GM19395 (cell line): ENCODE data around the gene BRCA2.
"Not testable (repeated sequence)": the region's sequence is repeated elsewhere in the genome, so short reads cannot be mapped to it uniquely, and the experiment has no call there.

ENCODE experiments used
- ATAC-seq: cut with Tn5 transposase; IDR thresholded peaks from one replicate; pipeline ENCODE4 v1.9.1; 2021; ENCODE audit warnings: mild to moderate bottlenecking, moderate library complexity; ENCODE audit not compliant: unreplicated experiment

BRCA2 gene

GRCh38 chr13:32311188-32311897, 4.0 kb upstream of the BRCA2 start:
- no peak for ATAC-seq

GRCh38 chr13:32314271-32315237, 754 bp upstream of the BRCA2 start:
- ATAC-seq: peak; percentile 37

- ATAC-seq: peak; percentile 61
Observed at GRCh38 chr13:32316028-32316339, 676 bp downstream of the BRCA2 start.

GRCh38 chr13:32316501-32316900, 1.2 kb downstream of the BRCA2 start:
- no peak for ATAC-seq

GRCh38 chr13:32317716-32318465, 2.6 kb downstream of the BRCA2 start:
- ATAC-seq: no peak

- no peak for ATAC-seq
Observed at GRCh38 chr13:32320528-32320927, 5.2 kb downstream of the BRCA2 start.

GRCh38 chr13:32323912-32324311, 8.6 kb downstream of the BRCA2 start:
- ATAC-seq: no peak

- ATAC-seq: no peak
Observed at GRCh38 chr13:32330441-32330840, 15.1 kb downstream of the BRCA2 start.

GRCh38 chr13:32334671-32335070, 19.4 kb downstream of the BRCA2 start:
- no peak for ATAC-seq

GRCh38 chr13:32340914-32341313, 25.6 kb downstream of the BRCA2 start:
- no peak for ATAC-seq

- no peak for ATAC-seq
Observed at GRCh38 chr13:32347651-32348050, 32.3 kb downstream of the BRCA2 start.

GRCh38 chr13:32350839-32351441, 35.6 kb downstream of the BRCA2 start:
- not testable (repeated sequence) for ATAC-seq

GRCh38 chr13:32354040-32354439, 38.7 kb downstream of the BRCA2 start:
- peak; percentile 87 for ATAC-seq

- ATAC-seq: not testable (repeated sequence)
Observed at GRCh38 chr13:32355935-32356334, 40.6 kb downstream of the BRCA2 start.

GRCh38 chr13:32362574-32362973, 47.3 kb downstream of the BRCA2 start:
- no peak for ATAC-seq

- no peak for ATAC-seq
Observed at GRCh38 chr13:32370805-32371204, 55.5 kb downstream of the BRCA2 start.

GRCh38 chr13:32376642-32377415, 61.5 kb downstream of the BRCA2 start:
- ATAC-seq: no peak

- no peak for ATAC-seq
Observed at GRCh38 chr13:32378012-32378411, 62.7 kb downstream of the BRCA2 start.

GRCh38 chr13:32381539-32381938, 66.2 kb downstream of the BRCA2 start:
- no peak for ATAC-seq
